Tibial nerve (tissue), 4 donors: Measurements from ENCODE around the gene WDR48. TPM values are rescaled to one million over a fixed set of nuclear protein-coding genes. Genes with fewer than 3 reads are reported as not detected.

Experiments used
- DNase-seq, 2 donors: peaks; one replicate each; pipeline ENCODE4 v3.0.0-alpha.2; 2019; ENCODE audit warnings: low spot score in 2 of 2
- H3K27ac ChIP-seq, 4 donors: fragments of 200-600 bp; sonication (generic) in 3 of 4; one replicate each; pipeline ENCODE4 v1.5.1; 2017 to 2019; ENCODE audit warnings: mild to moderate bottlenecking in 1 of 4
- H3K27me3 ChIP-seq, 2 donors: fragments of 200-600 bp; sonication (generic) in 1 of 2; one replicate each; pipeline versions ENCODE4 v1.5.1 to v1.6.0; 2017 to 2019
- H3K36me3 ChIP-seq, 3 donors: fragments of 200-600 bp; sonication (generic); one replicate each; pipeline ENCODE4 v1.5.1; 2018 to 2019
- H3K4me1 ChIP-seq, 4 donors: fragments of 200-600 bp; sonication (generic) in 3 of 4; one replicate each; pipeline ENCODE4 v1.5.1; 2017 to 2019
- H3K4me3 ChIP-seq, 4 donors: fragments of 200-600 bp; sonication (generic) in 3 of 4; one replicate each; pipeline ENCODE4 v1.5.1; 2017 to 2019; ENCODE audit warnings: mild to moderate bottlenecking in 1 of 4, moderate library complexity in 1 of 4
- H3K9me3 ChIP-seq, 4 donors: fragments of 200-600 bp; sonication (generic) in 3 of 4; one replicate each; pipeline ENCODE4 v1.5.1; 2017 to 2019
- CTCF ChIP-seq, 5 experiments: fragments of 200-600 bp in 3 of 5; fragments of 450-650 bp in 2 of 5; sonication (generic) in 3 of 5; IDR thresholded peaks; one replicate each; pipeline ENCODE4 v1.5.1; 2016 to 2019; ENCODE audit warnings: antibody characterized with exemption in 5 of 5, mild to moderate bottlenecking in 3 of 5, moderate library complexity in 2 of 5
- EP300 ChIP-seq, 2 donors: sonication (generic); formaldehyde crosslinking; IDR thresholded peaks; one replicate each; pipeline ENCODE4 v1.6.1; 2017; ENCODE audit warnings: antibody characterized with exemption in 2 of 2, mild to moderate bottlenecking in 1 of 2
- POLR2A ChIP-seq, 2 donors: fragments of 450-650 bp; IDR thresholded peaks; one replicate each; pipeline ENCODE4 v1.6.1; 2017; ENCODE audit warnings: antibody characterized with exemption in 2 of 2, mild to moderate bottlenecking in 2 of 2, moderate library complexity in 2 of 2
- WGBS, 2 donors: methylation state at CpG; one replicate each; pipeline ENCODE4 v1.1.5; 2018; 5-methylcytosine and 5-hydroxymethylcytosine counted together
- total RNA-seq, 4 donors: library from RNA; depleted of rRNA; stranded (reverse); fragments of >200 nt; gene quantifications; one replicate each; pipeline ENCODE4 v1.1.0, GENCODE V29; 2016

WDR48 gene
- total RNA-seq, 4 donors from 2014 or later, result 25.2 to 42.6 (median 36.5) TPM

GRCh38 chr3:39096775-39097174, 45.0 kb downstream of the WDR48 start:
- H3K36me3 ChIP-seq, result peaks cover 0 to 97% (median 0%) of the 10 kb centered on the region in 3 donors
- H3K27me3 ChIP-seq, result no peaks in the 10 kb centered on the region
- DNase-seq, result no peak
- TF ChIP-seq POLR2A (IDR thresholded peaks at IDR 0.05) (no peak), EP300 (IDR thresholded peaks at IDR 0.05) (no peak), CTCF (IDR thresholded peaks at IDR 0.05) (no peak)
- no peak overlapping the region for H3K4me3 ChIP-seq
- H3K27ac ChIP-seq, result peak overlapping the region in 2 of 4 donors; percentile 32 to 62
- WGBS, 2 donors, result 6 to 16% methylated on average over 3 of the region's 3 CpGs
- peaks cover 0 to 27% (median 2%) of the 10 kb centered on the region in 4 donors for H3K4me1 ChIP-seq
- no peaks in the 10 kb centered on the region for H3K9me3 ChIP-seq

GRCh38 chr3:39097716-39098472, 46.1 kb downstream of the WDR48 start:
- H3K36me3 ChIP-seq, result peaks cover 0 to 92% (median 0%) of the 10 kb centered on the region in 3 donors

GRCh38 chr3:39098473-39099000, 46.7 kb downstream of the WDR48 start:
- no peak overlapping the region for H3K4me3 ChIP-seq
- no peaks in the 10 kb centered on the region for H3K9me3 ChIP-seq
- TF ChIP-seq CTCF (IDR thresholded peaks at IDR 0.05) (no peak), EP300 (IDR thresholded peaks at IDR 0.05) (no peak), POLR2A (IDR thresholded peaks at IDR 0.05) (no peak)
- DNase-seq, result no peak
- H3K36me3 ChIP-seq, result peaks cover 0 to 86% (median 0%) of the 10 kb centered on the region in 3 donors
- no peak overlapping the region for H3K27ac ChIP-seq
- 82 to 91% methylated on average over 6 to 8 of the region's 8 CpGs for WGBS, 2 donors
- peaks cover 0 to 42% (median 5%) of the 10 kb centered on the region in 4 donors for H3K4me1 ChIP-seq
- H3K27me3 ChIP-seq, result no peaks in the 10 kb centered on the region

More at GRCh38 chr3:39097716-39098472, 46.1 kb downstream of the WDR48 start:
- H3K27me3 ChIP-seq, result no peaks in the 10 kb centered on the region
- WGBS, 2 donors, result 65 to 76% methylated on average over 7 to 8 of the region's 8 CpGs
- no peak for TF ChIP-seq POLR2A (IDR thresholded peaks at IDR 0.05)
- no peak for TF ChIP-seq EP300 (IDR thresholded peaks at IDR 0.05)
- TF ChIP-seq CTCF (IDR thresholded peaks at IDR 0.05), result no peak
- H3K9me3 ChIP-seq, result no peaks in the 10 kb centered on the region
- H3K4me1 ChIP-seq, result peaks cover 0 to 36% (median 2%) of the 10 kb centered on the region in 4 donors
- no peak overlapping the region for H3K4me3 ChIP-seq
- H3K27ac ChIP-seq, result peak overlapping the region in 2 of 4 donors; percentile 32 to 62
- DNase-seq, result no peak

- H3K36me3 ChIP-seq, result peaks cover 0 to 78% (median 0%) of the 10 kb centered on the region in 3 donors
- TF ChIP-seq CTCF (IDR thresholded peaks at IDR 0.05), result no peak
- TF ChIP-seq POLR2A (IDR thresholded peaks at IDR 0.05), result no peak
- no peak for TF ChIP-seq EP300 (IDR thresholded peaks at IDR 0.05)
- DNase-seq, result no peak
Measured at GRCh38 chr3:39099242-39099641, 47.4 kb downstream of the WDR48 start.

More at GRCh38 chr3:39099242-39099641, 47.4 kb downstream of the WDR48 start:
- Histone ChIP-seq H3K4me1 (peaks cover 0 to 49% (median 10%) of the 10 kb centered on the region in 4 donors), H3K27me3 (no peaks in the 10 kb centered on the region), H3K4me3 (no peak overlapping the region), H3K27ac (no peak overlapping the region), H3K9me3 (no peaks in the 10 kb centered on the region)
- WGBS, 2 donors, result 80 to 88% methylated on average over 1 of the region's 1 CpG
